Tongue (tissue), 2 donors: Measurements from ENCODE around the gene LLGL2. TPM values are rescaled to one million over a fixed set of nuclear protein-coding genes. Genes with fewer than 3 reads are reported as not detected.
A peak's percentile ranks its signal among the peaks of the same experiment; 100 is the strongest.
"Not testable (repeated sequence)": the region's sequence is repeated elsewhere in the genome, so short reads cannot be mapped to it uniquely, and the experiment has no call there.

Experiments
- DNase-seq: peaks from one replicate; pipeline ENCODE4 v3.0.0-alpha.2; 2015
- total RNA-seq: library from RNA; depleted of rRNA; stranded (reverse); fragments of >200 nt; gene quantifications from one replicate; pipeline ENCODE4 v1.2.3, GENCODE V29; 2014

LLGL2 gene, protein sequence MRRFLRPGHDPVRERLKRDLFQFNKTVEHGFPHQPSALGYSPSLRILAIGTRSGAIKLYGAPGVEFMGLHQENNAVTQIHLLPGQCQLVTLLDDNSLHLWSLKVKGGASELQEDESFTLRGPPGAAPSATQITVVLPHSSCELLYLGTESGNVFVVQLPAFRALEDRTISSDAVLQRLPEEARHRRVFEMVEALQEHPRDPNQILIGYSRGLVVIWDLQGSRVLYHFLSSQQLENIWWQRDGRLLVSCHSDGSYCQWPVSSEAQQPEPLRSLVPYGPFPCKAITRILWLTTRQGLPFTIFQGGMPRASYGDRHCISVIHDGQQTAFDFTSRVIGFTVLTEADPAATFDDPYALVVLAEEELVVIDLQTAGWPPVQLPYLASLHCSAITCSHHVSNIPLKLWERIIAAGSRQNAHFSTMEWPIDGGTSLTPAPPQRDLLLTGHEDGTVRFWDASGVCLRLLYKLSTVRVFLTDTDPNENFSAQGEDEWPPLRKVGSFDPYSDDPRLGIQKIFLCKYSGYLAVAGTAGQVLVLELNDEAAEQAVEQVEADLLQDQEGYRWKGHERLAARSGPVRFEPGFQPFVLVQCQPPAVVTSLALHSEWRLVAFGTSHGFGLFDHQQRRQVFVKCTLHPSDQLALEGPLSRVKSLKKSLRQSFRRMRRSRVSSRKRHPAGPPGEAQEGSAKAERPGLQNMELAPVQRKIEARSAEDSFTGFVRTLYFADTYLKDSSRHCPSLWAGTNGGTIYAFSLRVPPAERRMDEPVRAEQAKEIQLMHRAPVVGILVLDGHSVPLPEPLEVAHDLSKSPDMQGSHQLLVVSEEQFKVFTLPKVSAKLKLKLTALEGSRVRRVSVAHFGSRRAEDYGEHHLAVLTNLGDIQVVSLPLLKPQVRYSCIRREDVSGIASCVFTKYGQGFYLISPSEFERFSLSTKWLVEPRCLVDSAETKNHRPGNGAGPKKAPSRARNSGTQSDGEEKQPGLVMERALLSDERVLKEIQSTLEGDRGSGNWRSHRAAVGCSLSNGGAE
- 19.9 TPM for total RNA-seq

DNA sequence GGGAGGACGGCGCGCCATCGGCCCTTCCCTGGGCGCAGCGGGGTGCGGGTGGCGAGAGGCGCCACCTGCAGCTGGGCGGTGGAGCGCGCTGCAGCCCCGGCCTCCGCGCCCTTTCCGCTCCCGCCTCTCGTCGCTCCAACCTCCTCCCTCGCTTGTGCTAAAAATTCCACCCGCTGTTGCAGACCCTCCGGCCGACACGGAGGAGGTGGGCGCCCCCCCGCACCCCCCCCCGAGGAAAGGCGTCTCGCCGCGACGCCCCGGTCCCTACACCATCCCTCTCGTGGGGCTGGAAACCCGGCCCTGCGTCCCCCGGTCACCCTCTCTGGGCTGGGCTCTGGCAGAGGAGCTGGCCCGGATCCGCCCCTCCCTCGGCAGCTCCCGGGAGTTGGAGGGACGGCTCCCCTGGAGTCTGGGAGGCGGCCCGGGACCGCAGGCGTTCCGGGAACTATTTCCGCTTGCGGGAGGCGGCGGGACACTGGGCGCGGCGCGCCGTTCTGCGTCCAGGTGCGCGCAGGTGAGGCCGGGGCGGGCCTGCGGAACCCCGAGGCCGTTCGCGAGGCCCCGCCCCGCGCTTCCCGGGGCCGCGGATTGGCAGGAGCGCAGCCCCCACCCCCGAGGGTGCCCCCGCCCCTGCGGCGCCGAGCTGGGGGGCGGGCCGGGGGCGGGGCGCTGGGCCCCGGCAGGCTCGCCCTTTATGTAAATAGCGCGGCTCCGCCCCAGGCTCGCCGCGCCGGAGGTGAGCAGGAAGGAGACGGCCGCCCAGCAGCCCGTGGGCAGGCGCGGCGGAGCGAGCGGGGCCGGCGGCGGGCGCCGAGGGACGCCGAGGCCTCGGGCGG, at the start of gene LLGL2:
Gene LLGL2, plus strand, starts transcription at position 728 of the 836 bp plus-strand sequence. CDS start 17,730 bp downstream, outside the sequence.
- peak; percentile 85 for DNase-seq

DNA sequence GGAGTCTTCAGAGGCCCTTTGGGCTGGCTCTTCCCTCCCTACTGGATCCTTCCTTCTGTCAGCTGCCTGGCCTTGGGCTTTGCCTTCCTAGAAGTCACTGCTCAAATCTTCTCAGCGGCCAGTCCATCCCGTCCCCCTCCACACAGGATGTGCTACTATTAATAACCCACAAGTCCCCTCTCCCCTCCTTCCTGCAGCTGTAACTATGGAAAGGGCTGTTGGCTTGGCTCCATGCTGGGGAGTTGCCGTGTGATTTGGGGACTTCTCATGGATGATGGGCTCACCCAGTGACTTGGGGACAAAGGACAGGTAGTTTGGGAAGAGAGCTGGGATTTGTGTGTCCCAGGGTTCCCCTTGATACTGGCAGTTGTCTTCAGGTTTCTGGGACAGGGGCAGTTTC, 49.6 kb upstream of the LLGL2 start:
- peak; percentile 77 for DNase-seq

DNA sequence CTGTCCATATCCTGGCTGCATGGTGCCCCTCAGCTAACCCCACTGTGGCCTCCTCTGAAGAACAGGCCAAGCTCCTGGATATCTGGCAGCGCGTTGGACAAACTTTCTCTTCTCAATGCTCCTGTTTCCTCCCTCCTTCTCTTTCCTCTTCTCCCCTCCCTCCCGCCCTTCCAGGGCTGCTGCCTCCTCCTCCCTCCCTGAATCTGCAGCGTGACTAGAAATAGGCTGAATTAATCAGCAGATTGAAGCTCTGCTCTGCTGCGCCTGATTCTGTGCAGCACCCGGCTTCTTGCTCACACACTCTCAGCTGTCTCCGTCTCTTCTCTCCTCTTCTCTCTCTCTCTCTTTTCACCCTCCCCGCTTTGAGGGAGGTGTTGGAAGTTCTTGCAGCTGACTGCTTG, 49.2 kb upstream of the LLGL2 start:
- peak; percentile 72 for DNase-seq

DNA sequence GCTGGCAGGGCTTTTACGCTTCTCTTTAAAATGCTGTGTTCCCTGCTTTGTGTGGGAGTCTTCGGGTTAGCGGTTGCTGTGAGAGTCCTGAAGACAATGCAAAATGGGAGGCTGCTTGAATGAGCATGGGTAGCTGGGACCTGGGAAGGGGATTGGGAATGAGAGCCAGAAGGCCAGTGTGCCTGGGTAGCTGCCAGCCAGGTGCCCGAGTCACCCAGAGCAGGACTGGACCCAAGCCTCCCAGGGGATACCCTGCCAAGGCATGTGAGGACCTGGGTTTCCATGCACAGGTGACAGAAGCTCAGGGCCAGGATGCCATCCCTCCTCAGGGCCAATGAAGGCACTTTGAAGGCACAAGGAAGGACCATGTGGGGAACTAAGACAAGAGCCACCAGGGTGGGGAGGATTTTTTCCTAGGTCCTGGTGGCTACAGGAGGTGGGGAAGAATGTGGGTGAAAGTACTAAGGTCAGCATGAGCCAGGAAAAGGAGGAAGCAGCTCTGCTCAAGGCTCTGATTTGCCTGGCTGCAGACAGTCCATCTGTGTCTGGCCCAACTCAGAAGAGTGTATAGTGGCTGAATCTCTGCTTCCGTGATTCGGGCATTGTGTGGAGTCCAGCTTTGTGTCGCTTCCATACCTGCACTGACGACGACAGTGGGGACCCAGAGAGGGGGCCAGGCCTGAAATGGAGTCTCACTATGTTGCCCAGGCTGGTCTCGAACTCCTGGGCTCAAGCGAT, 48.6 kb upstream of the LLGL2 start:
- no peak for DNase-seq

DNA sequence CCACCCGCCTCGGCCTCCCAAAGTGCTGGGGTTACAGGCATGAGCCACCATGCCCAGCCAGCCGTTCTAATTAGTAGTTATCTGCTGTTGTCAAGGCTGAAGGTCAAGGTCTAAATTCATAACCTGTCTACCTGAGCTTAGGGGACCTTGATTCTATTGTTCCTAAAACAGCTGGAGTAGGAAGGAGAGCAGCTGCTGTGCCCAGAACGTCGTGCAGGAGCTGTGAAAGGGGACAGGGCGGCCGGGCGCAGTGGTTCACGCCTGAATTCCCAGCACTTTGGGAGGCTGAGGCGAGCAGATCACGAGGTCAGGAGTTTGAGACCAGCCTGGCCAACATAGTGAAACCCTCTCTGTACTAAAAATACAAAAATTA, 48.0 kb upstream of the LLGL2 start:
- not testable (repeated sequence) for DNase-seq

DNA sequence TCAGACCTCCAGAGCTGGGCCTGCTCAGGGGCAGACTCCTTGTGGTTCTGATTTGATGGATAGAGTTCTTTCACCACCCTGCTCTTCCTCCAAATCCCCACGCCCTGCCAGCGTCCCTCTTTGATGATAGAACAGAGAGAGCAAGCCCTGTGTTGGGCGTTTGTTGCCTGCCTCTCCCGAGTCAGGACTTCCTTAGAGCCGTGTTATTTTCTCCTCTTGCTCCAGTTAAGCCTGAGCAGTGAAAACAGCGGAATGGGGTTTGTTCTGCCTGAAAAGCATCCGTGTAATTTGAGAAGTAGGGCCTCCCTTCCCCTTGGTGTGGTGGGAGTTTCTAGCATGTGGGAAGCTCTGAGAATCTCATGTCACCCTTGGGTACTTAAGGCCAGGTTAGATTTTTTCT, 47.0 kb upstream of the LLGL2 start:
- DNase-seq: peak; percentile 44

DNA sequence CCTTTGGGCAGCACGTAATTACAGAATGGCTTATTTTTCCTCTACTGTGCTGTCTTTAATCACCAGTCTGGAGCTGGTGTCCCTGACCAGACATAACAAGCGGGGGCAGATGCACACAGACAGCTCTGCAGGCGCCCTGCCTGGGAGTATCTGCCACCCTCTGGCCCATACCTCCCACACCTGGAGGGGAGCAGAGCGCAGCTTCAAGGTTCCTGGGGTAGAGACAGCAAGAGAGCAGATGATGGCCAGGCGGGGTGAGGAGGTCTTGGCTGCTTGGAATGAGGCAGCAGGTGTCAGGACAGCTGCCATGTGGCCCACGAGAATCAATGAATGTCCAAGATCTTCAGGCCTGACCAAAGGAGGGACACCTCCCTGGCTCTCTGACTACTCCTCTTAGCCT, 45.2 kb upstream of the LLGL2 start:
- no peak for DNase-seq

DNA sequence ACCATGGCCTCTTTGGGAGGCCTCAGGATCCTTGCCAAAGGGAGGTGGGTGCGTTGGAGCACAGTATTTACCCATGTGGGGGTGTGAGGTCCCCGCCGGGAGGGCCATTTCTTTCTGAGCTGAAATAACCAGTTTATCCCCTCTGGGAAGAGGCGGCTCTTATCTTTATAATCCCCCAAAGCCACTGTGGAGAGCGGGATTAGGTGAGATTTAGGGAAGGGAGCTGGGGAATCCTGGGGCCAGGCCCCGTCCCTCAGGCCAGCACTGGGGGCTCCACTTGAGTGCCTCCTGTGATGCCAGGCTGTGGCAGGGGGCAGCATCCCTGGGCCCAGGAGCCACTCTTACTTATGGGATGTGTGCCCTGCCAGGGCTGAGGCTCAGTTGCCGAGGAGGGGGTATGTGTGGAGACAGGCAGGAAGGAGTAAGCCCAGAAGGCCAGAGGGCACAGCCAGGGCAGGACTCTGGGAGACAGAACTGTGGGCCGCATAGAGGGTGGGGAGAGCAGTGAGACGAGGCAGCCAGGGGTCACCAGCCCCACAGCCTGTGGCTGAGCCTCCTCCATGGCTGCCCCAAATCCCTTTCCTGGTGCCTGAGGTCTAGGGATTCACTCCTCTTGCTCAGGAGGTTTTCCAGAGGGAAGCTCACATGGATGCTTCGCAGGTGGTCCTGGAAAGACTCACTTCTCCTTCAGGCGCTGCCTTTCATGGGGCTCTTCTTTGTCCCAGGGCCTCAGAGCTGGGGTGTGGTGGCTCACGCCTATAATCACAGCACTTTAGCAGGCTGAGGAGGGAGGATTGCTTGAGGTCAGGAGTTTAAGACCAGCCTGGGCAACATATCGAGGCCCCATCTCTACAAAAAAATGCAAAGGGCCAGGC, 44.1 kb upstream of the LLGL2 start:
- peak; percentile 48 for DNase-seq

DNA sequence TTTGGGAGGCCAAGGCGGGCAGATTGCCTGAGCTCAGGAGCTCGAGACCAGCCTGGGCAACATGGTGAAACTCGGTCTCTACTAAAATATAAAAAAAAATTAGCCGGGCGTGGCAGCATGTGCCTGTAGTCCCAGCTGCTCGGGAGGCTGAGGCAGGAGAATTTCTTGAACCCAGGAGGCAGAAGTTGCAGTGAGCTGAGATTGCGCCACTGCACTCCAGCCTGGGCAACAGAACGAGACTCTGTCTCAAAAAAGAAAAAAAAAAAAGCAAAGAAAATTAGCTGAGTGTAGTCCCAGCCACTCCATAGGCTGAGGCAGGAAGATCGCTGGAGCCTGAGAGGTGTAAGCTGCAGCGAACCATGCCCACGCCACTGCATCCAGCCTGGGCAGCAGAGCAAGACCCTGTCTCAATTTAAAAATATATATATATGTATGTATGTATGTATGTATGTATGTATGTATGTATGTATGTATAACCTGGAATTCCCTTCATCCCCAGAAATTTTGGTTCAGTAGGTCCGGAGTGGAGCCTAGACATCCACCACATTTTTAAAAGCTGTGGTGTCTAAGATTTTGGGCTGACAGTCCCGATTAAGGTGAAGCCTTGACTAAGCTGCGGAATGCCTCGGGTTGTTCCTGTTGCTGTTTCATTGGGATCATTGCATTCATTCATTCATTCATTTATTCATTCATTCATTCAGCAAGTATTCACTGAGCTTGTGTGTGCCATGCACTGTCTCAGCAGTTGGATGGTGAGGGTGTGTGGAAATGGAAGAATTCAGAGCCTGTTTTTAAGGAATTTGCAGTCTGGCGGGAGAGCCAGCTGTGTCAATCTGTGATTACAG, 43.2 kb upstream of the LLGL2 start:
- no peak for DNase-seq

DNA sequence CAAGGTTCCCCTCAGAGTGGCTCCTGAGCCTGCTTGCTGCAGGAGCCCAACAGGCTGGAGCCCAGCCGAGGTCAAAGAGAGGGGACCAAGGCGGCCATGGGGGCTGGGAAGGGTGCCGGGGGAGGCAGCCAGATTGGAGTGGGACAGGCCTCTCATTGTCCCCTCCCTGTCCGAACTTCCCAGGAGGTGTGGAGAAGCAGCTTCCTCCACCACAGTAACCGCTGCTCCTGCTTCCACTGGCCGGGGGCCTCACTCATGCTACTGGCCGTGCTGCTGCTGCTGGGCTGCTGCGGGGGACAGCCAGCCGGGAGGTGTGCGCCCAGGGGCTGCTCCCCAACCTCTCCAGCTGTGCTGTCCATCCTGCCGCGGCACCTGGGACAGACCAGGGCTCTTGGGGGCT, 39.8 kb upstream of the LLGL2 start:
- no peak for DNase-seq

DNA sequence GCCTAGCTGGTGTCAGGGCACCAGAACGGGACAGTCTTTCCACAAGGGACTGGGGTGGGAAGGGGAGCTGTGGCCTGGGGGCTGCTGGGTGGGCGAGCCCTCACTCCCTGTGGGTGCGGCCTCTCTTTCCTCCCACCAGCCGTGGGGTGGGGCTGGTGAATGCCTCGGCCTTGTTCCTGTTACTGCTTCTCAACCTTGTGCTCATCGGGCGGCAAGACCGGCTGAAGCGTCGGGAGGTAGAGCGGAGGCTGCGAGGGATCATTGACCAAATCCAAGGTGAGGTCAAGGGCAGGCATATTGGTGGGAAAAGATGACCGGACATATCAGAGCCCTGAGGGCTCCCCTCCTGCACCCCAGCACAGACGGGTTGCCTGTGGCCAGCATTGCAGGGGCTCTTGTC, 39.3 kb upstream of the LLGL2 start:
- no peak for DNase-seq

DNA sequence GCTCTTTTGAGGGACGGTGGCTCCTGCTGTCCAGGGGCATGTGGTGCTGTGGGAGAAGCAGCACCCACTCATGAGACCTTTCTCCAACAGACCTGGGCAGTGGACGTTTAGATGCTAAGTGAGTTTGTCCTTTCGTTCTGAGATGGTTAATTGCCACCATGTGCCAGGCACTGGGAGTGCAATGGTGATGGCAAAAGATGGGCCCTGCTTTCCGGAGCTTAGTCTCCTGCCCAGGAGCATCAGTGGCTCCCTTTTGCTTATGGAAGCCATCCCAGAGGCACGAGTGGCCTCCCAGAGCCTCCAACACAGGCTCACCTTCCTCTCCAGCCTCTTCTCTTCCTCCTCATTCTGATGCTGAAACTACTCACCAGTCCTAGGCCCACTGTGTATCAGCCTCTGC, 38.5 kb upstream of the LLGL2 start:
- no peak for DNase-seq

DNA sequence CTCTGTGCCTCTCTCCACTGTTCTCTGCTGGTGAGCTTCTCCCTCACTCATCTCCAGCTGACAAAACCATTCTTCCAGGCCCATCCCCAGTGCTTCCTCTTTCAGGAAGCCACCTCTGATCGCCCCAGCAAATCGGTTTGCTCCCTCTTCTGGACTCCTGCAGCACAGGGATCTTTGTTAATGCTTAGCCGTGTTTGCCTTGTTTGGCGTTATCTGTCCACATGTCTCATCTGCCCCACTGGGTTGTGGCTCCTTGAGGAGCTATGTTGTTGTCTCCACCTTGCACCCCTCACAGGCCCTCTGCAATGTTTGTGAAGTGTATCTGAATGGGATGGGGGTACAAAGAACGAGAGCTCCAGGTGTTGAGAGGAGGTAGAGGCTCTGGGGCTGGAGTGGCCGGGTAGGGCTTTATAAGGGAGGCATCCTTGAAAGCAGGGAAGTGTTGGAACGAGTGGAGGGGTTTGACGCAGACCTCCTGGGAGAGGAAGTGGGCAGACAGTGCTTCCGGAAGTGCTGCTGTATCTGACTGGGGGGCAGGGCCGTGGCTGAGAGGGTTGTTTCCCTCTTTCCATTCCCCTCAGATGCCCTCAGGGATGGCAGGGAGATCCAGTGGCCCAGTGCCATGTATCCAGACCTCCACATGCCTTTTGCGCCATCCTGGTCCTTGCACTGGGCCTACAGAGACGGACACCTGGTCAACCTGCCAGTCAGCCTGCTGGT, 38.0 kb upstream of the LLGL2 start:
- DNase-seq: no peak

DNA sequence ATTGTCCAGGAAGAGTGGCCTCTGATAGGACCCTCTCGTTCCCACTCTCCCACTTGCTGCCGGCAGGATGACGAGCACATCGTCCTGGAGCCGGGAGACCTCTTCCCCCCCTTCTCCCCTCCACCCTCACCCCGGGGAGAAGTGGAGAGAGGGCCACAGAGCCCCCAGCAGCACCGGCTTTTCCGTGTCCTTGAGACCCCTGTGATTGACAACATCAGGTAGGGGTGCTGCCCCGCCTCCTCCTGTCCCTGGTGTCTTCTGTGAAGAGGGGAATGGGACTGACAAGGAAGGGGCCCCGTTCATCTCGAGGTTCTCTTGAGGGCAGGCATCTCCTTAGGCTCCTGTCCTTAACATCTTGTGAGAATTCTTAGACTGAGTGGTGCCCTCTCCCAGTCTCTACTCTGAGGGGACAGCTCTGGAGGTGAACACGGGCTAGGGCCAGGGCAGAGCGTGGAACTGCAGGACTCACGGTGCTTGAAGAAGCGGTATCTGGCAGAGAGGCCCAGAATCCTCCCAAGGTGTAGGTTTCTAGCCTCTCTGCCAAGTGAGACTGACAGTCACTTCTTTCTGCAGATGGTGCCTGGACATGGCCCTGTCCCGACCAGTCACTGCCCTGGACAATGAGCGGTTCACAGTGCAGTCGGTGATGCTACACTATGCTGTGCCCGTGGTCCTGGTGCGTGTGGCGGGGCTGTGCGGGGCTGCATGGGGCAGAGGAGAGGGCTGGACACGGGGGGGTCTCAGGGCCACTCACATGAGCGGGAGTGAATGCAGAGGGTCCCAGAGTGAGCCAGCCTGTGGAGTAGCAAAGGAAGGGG, 36.6 kb upstream of the LLGL2 start:
- DNase-seq: no peak

DNA sequence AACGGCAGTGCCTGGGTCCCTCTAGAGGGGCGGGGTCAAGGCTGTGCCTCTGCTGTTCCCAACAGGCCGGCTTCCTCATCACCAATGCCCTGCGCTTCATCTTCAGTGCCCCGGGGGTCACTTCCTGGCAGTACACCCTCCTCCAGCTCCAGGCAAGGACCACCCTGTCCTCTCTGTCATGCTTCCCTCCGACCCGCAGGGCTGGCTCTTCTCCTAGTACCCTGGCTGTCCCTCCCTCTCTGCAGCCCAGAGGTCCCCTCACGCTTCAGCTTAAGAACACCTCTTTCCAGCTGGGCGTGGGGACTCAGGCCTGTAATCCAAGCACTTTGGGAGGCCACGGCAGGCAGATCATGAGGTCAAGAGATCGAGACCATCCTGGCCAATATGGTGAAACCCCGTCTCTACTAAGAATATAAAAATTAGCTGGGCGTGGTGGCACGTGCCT, 36.0 kb upstream of the LLGL2 start:
- DNase-seq: no peak

DNA sequence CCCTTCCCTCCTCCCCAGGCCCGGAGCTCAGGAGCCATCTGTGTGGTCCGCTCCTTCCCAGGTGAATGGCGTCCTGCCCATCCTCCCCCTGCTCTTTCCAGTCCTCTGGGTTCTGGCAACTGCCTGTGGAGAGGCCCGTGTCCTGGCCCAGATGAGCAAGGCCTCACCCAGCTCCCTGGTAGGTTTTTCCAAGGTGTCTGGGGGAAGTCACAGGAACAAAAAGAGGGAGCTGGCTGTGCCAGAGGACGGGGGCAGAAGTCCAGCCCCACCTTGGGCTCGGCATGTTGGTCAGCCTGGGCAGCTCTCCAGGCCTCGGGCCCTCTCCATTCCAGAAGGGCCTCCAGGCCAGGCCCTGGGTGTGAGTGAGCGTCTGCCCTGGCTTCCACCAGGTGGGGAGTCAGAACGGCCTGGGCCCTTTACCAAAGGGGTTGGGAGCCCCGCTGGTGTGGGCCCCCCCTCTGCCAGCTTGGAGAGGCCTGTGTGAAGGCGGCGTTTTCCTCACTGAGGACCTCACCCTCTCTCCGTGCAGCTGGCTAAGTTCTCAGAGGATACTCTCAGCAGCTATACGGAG, 35.2 kb upstream of the LLGL2 start:
- DNase-seq: no peak

DNA sequence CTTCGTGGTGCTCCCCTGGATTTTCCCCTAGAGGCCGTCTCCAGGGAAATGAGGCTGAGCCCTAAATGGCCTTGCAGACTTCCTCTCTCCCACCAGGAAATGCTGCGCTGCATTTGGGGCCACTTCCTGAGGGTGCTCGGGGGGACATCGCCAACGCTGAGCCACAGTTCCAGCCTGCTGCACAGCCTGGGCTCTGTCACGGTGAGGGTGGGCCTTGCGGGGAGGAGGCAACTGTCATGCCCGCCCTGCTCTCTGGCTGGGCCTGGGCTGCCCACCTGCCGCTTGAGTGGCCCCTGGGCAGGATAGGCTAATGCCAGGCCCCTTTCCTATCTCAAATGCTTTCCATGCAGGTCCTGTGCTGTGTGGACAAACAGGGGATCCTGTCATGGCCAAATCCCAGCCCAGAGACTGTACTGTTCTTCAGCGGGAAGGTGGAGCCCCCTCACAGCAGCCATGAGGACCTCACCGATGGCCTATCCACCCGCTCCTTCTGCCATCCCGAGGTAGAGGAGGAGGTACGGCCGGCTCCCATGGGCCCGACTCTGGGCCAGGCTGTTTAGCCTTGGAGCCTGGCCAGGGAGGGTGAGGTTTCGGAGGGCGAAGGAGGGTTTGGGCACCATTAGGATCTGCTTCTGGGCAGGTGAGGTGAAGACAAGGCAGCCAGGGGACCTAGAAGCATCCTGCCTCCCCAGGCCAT, 34.4 kb upstream of the LLGL2 start:
- DNase-seq: no peak
